ENCODE measurements around the gene KIF3C.

KIF3C gene

GRCh38 chr2:25926984-25927756 lies 55.1 kb downstream of the KIF3C start:
- no peak overlapping the region for H4K8ac ChIP-seq (ENCODE audit: low read depth, low read length)
- no peak overlapping the region for H3K14ac ChIP-seq (ENCODE audit: low read length)
- H3K9ac ChIP-seq (ENCODE audit: low read depth, low read length, poor library complexity), result no peak overlapping the region
- H4K91ac ChIP-seq (ENCODE audit: low read depth, low read length, poor library complexity), result no peak overlapping the region
- H2BK15ac ChIP-seq (ENCODE audit: low read length), result no peak overlapping the region
- H3K9me3 ChIP-seq (replicated peaks in 1 of 2; ENCODE audit: control insufficient read depth in 2 of 2, insufficient read depth in 1 of 2, low read depth in 1 of 2, low read length in 2 of 2), result no peaks in the 10 kb centered on the region
- H3K4me2 ChIP-seq (ENCODE audit: insufficient read depth, low read length, poor library complexity, severe bottlenecking), result no peak overlapping the region
- H2AK5ac ChIP-seq (ENCODE audit: low read depth, low read length), result no peak overlapping the region
- H3K18ac ChIP-seq (ENCODE audit: low read length), result no peak overlapping the region
- no peak overlapping the region for H3K4ac ChIP-seq (ENCODE audit: low read length)
- no peak overlapping the region for H2AFZ ChIP-seq (ENCODE audit: low read length)
- H3K27me3 ChIP-seq (ENCODE audit: control insufficient read depth in 3 of 3, insufficient read depth in 3 of 3, low read depth in 1 of 3, low read length in 3 of 3), result no peaks in the 10 kb centered on the region
- H3K4me3 ChIP-seq (ENCODE audit: low read length in 2 of 2), result peak overlapping the region in 1 of 2 donors; percentile 48
- no peak overlapping the region for H2BK5ac ChIP-seq (ENCODE audit: low read length)
- H2BK12ac ChIP-seq (ENCODE audit: low read length), result no peak overlapping the region
- no peak overlapping the region for H3K27ac ChIP-seq (replicated peaks; ENCODE audit: low read length)
- no peak overlapping the region for H2BK120ac ChIP-seq (ENCODE audit: low read depth, low read length)
- H3K4me1 ChIP-seq (ENCODE audit: control insufficient read depth in 2 of 2, insufficient read depth in 1 of 2, low read depth in 1 of 2, low read length in 2 of 2), result no peaks in the 10 kb centered on the region
- WGBS, 2 donors (ENCODE audit: extremely low coverage in 2 of 2, insufficient read length in 2 of 2, insufficient replicate concordance in 1 of 2), result 100% methylated on average over 1 of the region's 18 CpGs; no CpG with 5 or more reads in 1 of the 2 donors
- no peak overlapping the region for H3K23ac ChIP-seq (ENCODE audit: low read depth, low read length, poor library complexity)
- DNase-seq (ENCODE audit: low spot score), result no peak
- peaks cover 9 to 39% of the 10 kb centered on the region in 2 donors for H3K36me3 ChIP-seq (replicated peaks in 1 of 2; ENCODE audit: control insufficient read depth in 2 of 2, insufficient read depth in 2 of 2, low read length in 2 of 2)
- no peaks in the 10 kb centered on the region for H3K79me1 ChIP-seq (ENCODE audit: low read depth, low read length)

DNA sequence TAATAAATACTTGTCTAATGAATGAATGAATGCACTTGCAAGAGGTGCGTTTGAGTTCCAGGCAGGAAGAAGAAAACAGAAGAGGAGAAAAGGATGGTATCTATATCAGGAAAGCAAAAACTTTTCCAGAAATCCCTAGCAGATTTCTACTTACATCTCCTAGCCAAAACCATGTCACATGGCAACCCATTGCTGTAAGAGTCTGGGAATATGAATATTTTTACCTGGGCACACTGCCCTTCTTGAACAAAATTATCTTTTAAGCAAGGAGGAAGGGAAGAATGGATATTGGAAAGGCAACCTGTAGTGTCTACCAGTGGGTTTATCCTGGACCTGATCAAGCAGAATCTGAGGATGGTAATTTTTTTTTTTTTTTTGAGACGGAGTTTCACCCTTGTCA lies 59.8 kb downstream of the KIF3C start:
- no peak for DNase-seq (ENCODE audit: low spot score)
- Histone ChIP-seq H2AK5ac (ENCODE audit: low read depth, low read length) (no peak overlapping the region), H3K27ac (replicated peaks; ENCODE audit: low read length) (no peak overlapping the region), H3K18ac (ENCODE audit: low read length) (no peak overlapping the region), H2BK5ac (ENCODE audit: low read length) (no peak overlapping the region), H3K9me3 (replicated peaks in 1 of 2; ENCODE audit: control insufficient read depth in 2 of 2, insufficient read depth in 1 of 2, low read depth in 1 of 2, low read length in 2 of 2) (no peaks in the 10 kb centered on the region), H2BK12ac (ENCODE audit: low read length) (no peak overlapping the region), H3K4ac (ENCODE audit: low read length) (no peak overlapping the region), H2BK15ac (ENCODE audit: low read length) (no peak overlapping the region), H2BK120ac (ENCODE audit: low read depth, low read length) (no peak overlapping the region), H3K9ac (ENCODE audit: low read depth, low read length, poor library complexity) (no peak overlapping the region), H3K14ac (ENCODE audit: low read length) (no peak overlapping the region), H3K4me1 (ENCODE audit: control insufficient read depth in 2 of 2, insufficient read depth in 1 of 2, low read depth in 1 of 2, low read length in 2 of 2) (no peaks in the 10 kb centered on the region), H2AFZ (ENCODE audit: low read length) (no peak overlapping the region), H3K27me3 (ENCODE audit: control insufficient read depth in 3 of 3, insufficient read depth in 3 of 3, low read depth in 1 of 3, low read length in 3 of 3) (no peaks in the 10 kb centered on the region), H3K4me2 (ENCODE audit: insufficient read depth, low read length, poor library complexity, severe bottlenecking) (no peak overlapping the region), H3K23ac (ENCODE audit: low read depth, low read length, poor library complexity) (no peak overlapping the region), H3K4me3 (ENCODE audit: low read length in 2 of 2) (no peak overlapping the region), H4K8ac (ENCODE audit: low read depth, low read length) (no peak overlapping the region), H3K79me1 (ENCODE audit: low read depth, low read length) (no peaks in the 10 kb centered on the region), H3K36me3 (replicated peaks in 1 of 2; ENCODE audit: control insufficient read depth in 2 of 2, insufficient read depth in 2 of 2, low read length in 2 of 2) (peaks cover 0 to 12% of the 10 kb centered on the region in 2 donors), H4K91ac (ENCODE audit: low read depth, low read length, poor library complexity) (no peak overlapping the region)
- no CpG with 5 or more reads among the region's 2 CpGs for whole genome bisulfite sequencing, 2 donors (ENCODE audit: extremely low coverage in 2 of 2, insufficient read length in 2 of 2, insufficient replicate concordance in 1 of 2)

DNA sequence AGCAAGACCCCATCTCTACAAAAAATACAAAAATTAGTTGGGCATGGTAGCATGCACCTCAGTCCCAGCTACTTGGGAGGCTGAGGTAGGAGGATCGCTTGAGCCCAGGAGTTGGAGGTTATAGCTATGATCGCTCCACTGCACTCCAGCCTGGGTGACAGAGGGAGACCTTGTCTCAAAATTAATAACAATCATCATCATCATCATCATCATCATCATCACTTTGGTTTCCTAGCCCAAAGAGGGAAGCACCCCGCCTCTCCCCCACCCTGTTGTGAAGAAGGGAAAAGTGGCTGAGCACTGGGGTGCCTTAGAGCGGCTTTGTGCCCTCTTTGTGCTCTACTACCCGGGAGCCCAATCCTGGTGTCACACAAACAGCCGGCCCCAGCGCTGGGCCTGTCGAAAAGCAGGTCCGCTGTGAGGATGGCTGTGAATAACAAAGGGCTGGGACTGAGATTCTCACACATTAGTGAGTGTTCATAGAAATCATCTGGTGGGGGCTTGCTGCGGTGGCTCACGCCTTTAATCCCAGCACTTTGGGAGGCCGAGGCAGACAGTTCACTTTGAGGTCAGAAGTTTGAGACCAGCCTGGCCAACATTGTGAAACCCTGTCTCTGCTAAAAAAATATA lies 61.4 kb downstream of the KIF3C start:
- H3K9ac ChIP-seq (ENCODE audit: low read depth, low read length, poor library complexity), result no peak overlapping the region
- H3K23ac ChIP-seq (ENCODE audit: low read depth, low read length, poor library complexity), result no peak overlapping the region
- H2BK12ac ChIP-seq (ENCODE audit: low read length), result no peak overlapping the region
- H3K4me2 ChIP-seq (ENCODE audit: insufficient read depth, low read length, poor library complexity, severe bottlenecking), result no peak overlapping the region
- no peak for DNase-seq (ENCODE audit: low spot score)
- no CpG with 5 or more reads among the region's 12 CpGs for WGBS, 2 donors (ENCODE audit: extremely low coverage in 2 of 2, insufficient read length in 2 of 2, insufficient replicate concordance in 1 of 2)
- no peak overlapping the region for H4K91ac ChIP-seq (ENCODE audit: low read depth, low read length, poor library complexity)
- H2AK5ac ChIP-seq (ENCODE audit: low read depth, low read length), result peak overlapping the region; percentile 56
- peak overlapping the region; percentile 40 for H2AFZ ChIP-seq (ENCODE audit: low read length)
- no peak overlapping the region for H3K18ac ChIP-seq (ENCODE audit: low read length)
- H2BK15ac ChIP-seq (ENCODE audit: low read length), result no peak overlapping the region
- H3K79me1 ChIP-seq (ENCODE audit: low read depth, low read length), result no peaks in the 10 kb centered on the region
- H3K36me3 ChIP-seq (replicated peaks in 1 of 2; ENCODE audit: control insufficient read depth in 2 of 2, insufficient read depth in 2 of 2, low read length in 2 of 2), result no peaks in the 10 kb centered on the region
- H4K8ac ChIP-seq (ENCODE audit: low read depth, low read length), result no peak overlapping the region
- H3K4me1 ChIP-seq (ENCODE audit: control insufficient read depth in 2 of 2, insufficient read depth in 1 of 2, low read depth in 1 of 2, low read length in 2 of 2), result no peaks in the 10 kb centered on the region
- no peak overlapping the region for H3K14ac ChIP-seq (ENCODE audit: low read length)
- no peak overlapping the region for H2BK120ac ChIP-seq (ENCODE audit: low read depth, low read length)
- no peak overlapping the region for H3K4me3 ChIP-seq (ENCODE audit: low read length in 2 of 2)
- no peak overlapping the region for H3K4ac ChIP-seq (ENCODE audit: low read length)
- no peak overlapping the region for H2BK5ac ChIP-seq (ENCODE audit: low read length)
- H3K9me3 ChIP-seq (replicated peaks in 1 of 2; ENCODE audit: control insufficient read depth in 2 of 2, insufficient read depth in 1 of 2, low read depth in 1 of 2, low read length in 2 of 2), result no peaks in the 10 kb centered on the region
- H3K27ac ChIP-seq (replicated peaks; ENCODE audit: low read length), result no peak overlapping the region
- H3K27me3 ChIP-seq (ENCODE audit: control insufficient read depth in 3 of 3, insufficient read depth in 3 of 3, low read depth in 1 of 3, low read length in 3 of 3), result no peaks in the 10 kb centered on the region

GRCh38 chr2:25920336-25920735 lies 62.0 kb downstream of the KIF3C start:
- Histone ChIP-seq H3K4me3 (ENCODE audit: low read length in 2 of 2) (no peak overlapping the region), H2BK120ac (ENCODE audit: low read depth, low read length) (no peak overlapping the region), H3K4ac (ENCODE audit: low read length) (no peak overlapping the region), H3K14ac (ENCODE audit: low read length) (no peak overlapping the region), H3K18ac (ENCODE audit: low read length) (no peak overlapping the region), H3K4me2 (ENCODE audit: insufficient read depth, low read length, poor library complexity, severe bottlenecking) (no peak overlapping the region), H3K27ac (replicated peaks; ENCODE audit: low read length) (no peak overlapping the region), H4K8ac (ENCODE audit: low read depth, low read length) (no peak overlapping the region), H3K9ac (ENCODE audit: low read depth, low read length, poor library complexity) (no peak overlapping the region), H2AFZ (ENCODE audit: low read length) (no peak overlapping the region), H3K27me3 (ENCODE audit: control insufficient read depth in 3 of 3, insufficient read depth in 3 of 3, low read depth in 1 of 3, low read length in 3 of 3) (no peaks in the 10 kb centered on the region), H2AK5ac (ENCODE audit: low read depth, low read length) (no peak overlapping the region), H2BK15ac (ENCODE audit: low read length) (no peak overlapping the region), H3K23ac (ENCODE audit: low read depth, low read length, poor library complexity) (no peak overlapping the region), H2BK5ac (ENCODE audit: low read length) (no peak overlapping the region), H3K36me3 (replicated peaks in 1 of 2; ENCODE audit: control insufficient read depth in 2 of 2, insufficient read depth in 2 of 2, low read length in 2 of 2) (no peaks in the 10 kb centered on the region), H4K91ac (ENCODE audit: low read depth, low read length, poor library complexity) (no peak overlapping the region), H3K4me1 (ENCODE audit: control insufficient read depth in 2 of 2, insufficient read depth in 1 of 2, low read depth in 1 of 2, low read length in 2 of 2) (no peaks in the 10 kb centered on the region), H3K79me1 (ENCODE audit: low read depth, low read length) (no peaks in the 10 kb centered on the region), H2BK12ac (ENCODE audit: low read length) (no peak overlapping the region), H3K9me3 (replicated peaks in 1 of 2; ENCODE audit: control insufficient read depth in 2 of 2, insufficient read depth in 1 of 2, low read depth in 1 of 2, low read length in 2 of 2) (no peaks in the 10 kb centered on the region)
- no peak for DNase-seq (ENCODE audit: low spot score)
- no CpG with 5 or more reads among the region's 5 CpGs for WGBS, 2 donors (ENCODE audit: extremely low coverage in 2 of 2, insufficient read length in 2 of 2, insufficient replicate concordance in 1 of 2)
